H1 (cell line): Measurements from ENCODE around the gene MCCD1. TPM values are rescaled to one million over a fixed set of nuclear protein-coding genes. Genes with fewer than 3 reads are reported as not detected.

Source experiments
- CTCF ChIA-PET: fragments of 300-600 bp; sonication (Branson Sonifier 250); formaldehyde crosslinking; loops from one replicate; lab custom pipeline; 2021; ENCODE audit not compliant: partially characterized antibody; lab: Charles Lee
- POLR2A ChIA-PET: fragments of 300-600 bp; sonication (Branson Sonifier 250); formaldehyde crosslinking; loops from one replicate; lab custom pipeline; 2021; ENCODE audit warnings: inconsistent platforms; ENCODE audit not compliant: partially characterized antibody; lab: Charles Lee
- DNase-seq, 2 experiments: peaks; one replicate each; pipeline versions ENCODE4 v3.0.0 to v3.0.0-alpha.2; 2010 to 2022; ENCODE audit warnings: low spot score in 2 of 2, low read depth in 1 of 2, mixed read lengths in 1 of 2
- FAIRE-seq: peaks from 2 replicates; lab custom pipeline; 2011; peaks lifted over from hg19 to GRCh38; lab: Jason Lieb, UNC
- H2AFZ ChIP-seq: 2 replicates; pipeline ENCODE4 v1.8.1; 2012; ENCODE audit warnings: low read length, inconsistent platforms
- H2AK5ac ChIP-seq: 2 replicates; pipeline ENCODE4 v1.6.1; 2013; ENCODE audit warnings: low read depth, low read length
- H2BK120ac ChIP-seq: replicated peaks from 2 replicates; pipeline ENCODE3; 2013; ENCODE audit warnings: low read depth, low read length, inconsistent platforms
- H2BK12ac ChIP-seq: 2 replicates; pipeline ENCODE4 v1.6.1; 2013; ENCODE audit warnings: low read depth, low read length
- H2BK15ac ChIP-seq: 2 replicates; pipeline ENCODE4 v1.6.1; 2013; ENCODE audit warnings: low read length
- H2BK20ac ChIP-seq: 2 replicates; pipeline ENCODE4 v1.6.1; 2013; ENCODE audit warnings: low read length
- H2BK5ac ChIP-seq: 2 replicates; pipeline ENCODE4 v1.6.1; 2013; ENCODE audit warnings: low read depth, low read length
- H3K14ac ChIP-seq: 2 replicates; pipeline ENCODE4 v1.6.1; 2013; ENCODE audit warnings: inconsistent platforms; ENCODE audit not compliant: insufficient read length
- H3K18ac ChIP-seq: 2 replicates; pipeline ENCODE4 v1.6.1; 2013; ENCODE audit warnings: low read length; ENCODE audit errors: extremely low read depth
- H3K23ac ChIP-seq: 2 replicates; pipeline ENCODE4 v1.6.1; 2013; ENCODE audit warnings: inconsistent platforms; ENCODE audit not compliant: insufficient read length
- H3K23me2 ChIP-seq: 2 replicates; pipeline ENCODE4 v1.6.1; 2013; ENCODE audit warnings: low read depth, low read length
- H3K27ac ChIP-seq: 2 replicates; pipeline ENCODE4 v1.6.1; 2011; ENCODE audit warnings: low read depth, low read length, inconsistent platforms
- H3K27me3 ChIP-seq, 4 experiments: replicated peaks in 1 of 4; 1 replicate in 1 of 4; 2 replicates in 3 of 4; pipeline versions ENCODE4 v1.6.1 to v1.8.1; 2011 to 2013; ENCODE audit warnings: low read length in 3 of 4, mild to moderate bottlenecking in 3 of 4, inconsistent platforms in 2 of 4, mixed read lengths in 2 of 4, moderate library complexity in 1 of 4; ENCODE audit not compliant: control insufficient read depth in 3 of 4, insufficient read depth in 3 of 4; ENCODE audit errors: extremely low read depth in 1 of 4
- H3K36me3 ChIP-seq, 4 experiments: 2 replicates each; pipeline versions ENCODE4 v1.6.1 to v1.8.1; 2011 to 2013; ENCODE audit warnings: mild to moderate bottlenecking in 4 of 4, low read length in 3 of 4, moderate library complexity in 2 of 4, control low read depth in 1 of 4, inconsistent platforms in 1 of 4; ENCODE audit not compliant: insufficient read depth in 4 of 4, control insufficient read depth in 2 of 4
- H3K4ac ChIP-seq: replicated peaks from 2 replicates; pipeline ENCODE3; 2013; ENCODE audit warnings: low read length, low read depth, mixed read lengths, inconsistent platforms; ENCODE audit not compliant: insufficient read length
- H3K4me1 ChIP-seq, 4 experiments: replicated peaks in 1 of 4; 1 replicate in 1 of 4; 2 replicates in 3 of 4; pipeline versions ENCODE4 v1.6.1 to v1.8.1; 2011 to 2013; ENCODE audit warnings: low read length in 3 of 4, inconsistent platforms in 2 of 4, mixed read lengths in 1 of 4; ENCODE audit not compliant: insufficient read depth in 4 of 4, control insufficient read depth in 3 of 4
- H3K4me2 ChIP-seq, 2 experiments: 2 replicates each; pipeline versions ENCODE4 v1.6.1 to v1.8.1; 2011 to 2013; ENCODE audit warnings: low read depth in 2 of 2, low read length in 2 of 2, control low read depth in 1 of 2, inconsistent platforms in 1 of 2, mild to moderate bottlenecking in 1 of 2; ENCODE audit not compliant: insufficient read depth in 1 of 2
- H3K4me3 ChIP-seq, 4 experiments: fragments of 200-600, 300-600 bp in 1 of 4; sonication (generic), shearing (Covaris generic), sonication (Bioruptor Twin) in 1 of 4; 2 replicates each; pipeline versions ENCODE4 v1.5.1 to v1.8.1; 2011 to 2016; ENCODE audit warnings: low read length in 4 of 4, low read depth in 3 of 4, control low read depth in 2 of 4, inconsistent platforms in 2 of 4, mild to moderate bottlenecking in 2 of 4, mixed read lengths in 1 of 4, moderate library complexity in 1 of 4; ENCODE audit not compliant: insufficient read depth in 2 of 4; ENCODE audit errors: extremely low read depth in 1 of 4
- H3K56ac ChIP-seq: replicated peaks from 2 replicates; pipeline ENCODE3; 2013; ENCODE audit warnings: low read depth, mild to moderate bottlenecking, mixed read lengths, low read length, inconsistent platforms; ENCODE audit not compliant: insufficient read length
- H3K79me1 ChIP-seq: 2 replicates; pipeline ENCODE4 v1.6.1; 2013; ENCODE audit warnings: low read depth, low read length, control low read depth
- H3K79me2 ChIP-seq, 2 experiments: 2 replicates each; pipeline versions ENCODE4 v1.6.1 to v1.8.1; 2012 to 2013; ENCODE audit warnings: low read length in 2 of 2, mild to moderate bottlenecking in 2 of 2, inconsistent platforms in 1 of 2; ENCODE audit not compliant: insufficient read depth in 2 of 2, control insufficient read depth in 1 of 2
- H3K9ac ChIP-seq, 4 experiments: replicated peaks in 1 of 4; 1 replicate in 1 of 4; 2 replicates in 3 of 4; pipeline versions ENCODE4 v1.6.1 to v1.8.1; 2011 to 2013; ENCODE audit warnings: low read depth in 3 of 4, low read length in 3 of 4, control low read depth in 2 of 4, mild to moderate bottlenecking in 2 of 4, moderate library complexity in 2 of 4, inconsistent platforms in 1 of 4; ENCODE audit errors: extremely low read depth in 1 of 4
- H3K9me3 ChIP-seq, 2 experiments: 2 replicates each; pipeline versions ENCODE4 v1.6.1 to v1.8.1; 2012 to 2013; ENCODE audit warnings: mild to moderate bottlenecking in 2 of 2, moderate library complexity in 2 of 2, control low read depth in 1 of 2, inconsistent platforms in 1 of 2, low read depth in 1 of 2, low read length in 1 of 2, mixed read lengths in 1 of 2; ENCODE audit not compliant: insufficient read depth in 2 of 2
- H4K20me1 ChIP-seq, 2 experiments: replicated peaks in 1 of 2; 2 replicates each; pipeline versions ENCODE3 to v1.8.1; 2011 to 2013; ENCODE audit warnings: inconsistent platforms in 2 of 2, low read length in 2 of 2, mild to moderate bottlenecking in 1 of 2; ENCODE audit not compliant: insufficient read depth in 2 of 2, control insufficient read depth in 1 of 2
- H4K5ac ChIP-seq: 2 replicates; pipeline ENCODE4 v1.6.1; 2013; ENCODE audit warnings: low read length, low read depth, mixed read lengths, inconsistent platforms; ENCODE audit not compliant: insufficient read length
- H4K8ac ChIP-seq: 2 replicates; pipeline ENCODE4 v1.8.0; 2013; ENCODE audit warnings: mild to moderate bottlenecking, moderate library complexity, low read length, inconsistent platforms; ENCODE audit not compliant: insufficient read depth; ENCODE audit errors: extremely low read depth
- H4K91ac ChIP-seq: replicated peaks from 2 replicates; pipeline ENCODE3; 2013; ENCODE audit warnings: low read length, mixed read lengths, inconsistent platforms; ENCODE audit not compliant: insufficient read length
- SP1 ChIP-seq: IDR thresholded peaks from 2 replicates; pipeline ENCODE4 v1.6.1; 2011; ENCODE audit warnings: low read depth, low read length
- WGBS, 2 experiments: shearing (Covaris generic) in 1 of 2; methylation state at CpG; one replicate each; pipeline versions ENCODE4 v1.1.6 to v1.1.7; 2013 to 2015; ENCODE audit warnings: low lambda C conversion rate in 2 of 2, mixed read lengths in 2 of 2, inconsistent platforms in 1 of 2, low coverage in 1 of 2, missing lambda C conversion rate in 1 of 2; ENCODE audit not compliant: insufficient replicate concordance in 2 of 2, insufficient coverage in 1 of 2, insufficient read length in 1 of 2; ENCODE audit errors: extremely low coverage in 1 of 2, missing lambda C conversion rate in 1 of 2; 5-methylcytosine and 5-hydroxymethylcytosine counted together
- polyA plus RNA-seq, 7 experiments: library from polyadenylated mRNA; depleted of rRNA in 3 of 7; stranded (reverse) in 5 of 7; unstranded in 2 of 7; fragments of >200 nt in 5 of 7; fragments of 200-250 nt in 2 of 7; gene quantifications; 1 replicate in 5 of 7; 2 replicates in 1 of 7; 4 replicates in 1 of 7; pipeline versions ENCODE4 v1.2.1 to v1.2.3, GENCODE V29; 2011 to 2013; ENCODE audit warnings: missing spikeins in 2 of 7, mixed read lengths in 2 of 7
- total RNA-seq: library from RNA; stranded (reverse); fragmentation: NEBNext Ultra II Directional; extraction: Animal tissue kit (Norgen Biotek cat#: 25700); gene quantifications from 2 replicates; pipeline ENCODE4 v1.2.1, GENCODE V29; 2021
- TF ChIP-seq, protein P1 (sequence below): IDR thresholded peaks from 2 replicates; pipeline ENCODE4 v1.6.1; 2011; ENCODE audit warnings: low read length, improper control_type of control experiment

The MCCD1 gene
- total and polyA plus RNA-seq, 2 of the 8 experiments (the other 6 are each of a cell fraction or from before 2014, with no cell fraction given) = not detected

DNA sequence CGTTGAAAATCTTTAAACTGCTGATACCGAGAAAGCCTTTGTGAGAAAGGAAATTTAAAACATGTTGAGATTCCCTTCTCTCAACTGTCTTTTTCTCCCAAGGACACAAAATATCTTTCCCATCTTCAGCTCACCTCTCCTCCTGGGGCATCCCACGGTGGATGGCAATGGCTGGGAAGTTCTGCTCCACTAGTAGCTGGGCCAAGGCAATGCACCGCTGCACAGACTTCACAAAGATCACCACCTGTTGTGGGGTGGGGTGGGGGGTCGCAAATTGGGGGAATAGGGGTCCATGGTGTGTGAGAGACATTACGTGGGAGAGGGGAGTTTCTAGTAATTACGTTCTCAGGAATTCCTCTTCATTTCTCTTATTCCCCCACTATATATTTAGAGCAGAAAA, 2.4 kb downstream of the MCCD1 start:
- peaks cover 54 to 70% (median 61%) of the 10 kb centered on the region in 4 experiments for H3K36me3 ChIP-seq
- H3K27me3 ChIP-seq = no peaks in the 10 kb centered on the region
- H3K14ac ChIP-seq = no peak overlapping the region
- H3K23ac ChIP-seq = no peak overlapping the region
- H3K27ac ChIP-seq = no peak overlapping the region
- no peak for FAIRE-seq
- TF ChIP-seq, protein P1, sequence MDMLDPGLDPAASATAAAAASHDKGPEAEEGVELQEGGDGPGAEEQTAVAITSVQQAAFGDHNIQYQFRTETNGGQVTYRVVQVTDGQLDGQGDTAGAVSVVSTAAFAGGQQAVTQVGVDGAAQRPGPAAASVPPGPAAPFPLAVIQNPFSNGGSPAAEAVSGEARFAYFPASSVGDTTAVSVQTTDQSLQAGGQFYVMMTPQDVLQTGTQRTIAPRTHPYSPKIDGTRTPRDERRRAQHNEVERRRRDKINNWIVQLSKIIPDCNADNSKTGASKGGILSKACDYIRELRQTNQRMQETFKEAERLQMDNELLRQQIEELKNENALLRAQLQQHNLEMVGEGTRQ = no peak
- no peak for TF ChIP-seq SP1
- TF ChIP-seq, all 59 proteins: peak for 0
- no peak overlapping the region for H2BK12ac ChIP-seq
- H3K4me3 ChIP-seq = no peak overlapping the region
- H4K20me1 ChIP-seq = peaks cover 29 to 41% of the 10 kb centered on the region in 2 experiments
- no peak overlapping the region for H3K4me2 ChIP-seq
- WGBS, 2 experiments = 91% methylated on average over 7 of the region's 7 CpGs; no CpG with 5 or more reads in 1 of the 2 experiments
- POLR2A ChIA-PET = interaction anchor here (0.9 to 18.4 kb wide), 21 partner anchors 8 to 359 kb away, joined by 3 to 428 read pairs (median 5); partner anchors contain the start of genes ATP6V1G2, BAG6, DDX39B and NFKBIL1
- H3K23me2 ChIP-seq = no peaks in the 10 kb centered on the region
- no peak overlapping the region for H3K9ac ChIP-seq
- H3K4ac ChIP-seq = no peak overlapping the region
- no peak overlapping the region for H4K8ac ChIP-seq
- no peak overlapping the region for H2AK5ac ChIP-seq
- H3K56ac ChIP-seq = no peak overlapping the region
- no peak overlapping the region for H2BK120ac ChIP-seq
- no peak for DNase-seq
- no peak overlapping the region for H2BK15ac ChIP-seq
- H2BK5ac ChIP-seq = no peak overlapping the region
- peaks cover 1 to 5% (median 4%) of the 10 kb centered on the region in 4 experiments; a peak in 4 of 7 replicates for H3K4me1 ChIP-seq
- H4K91ac ChIP-seq = no peak overlapping the region
- CTCF ChIA-PET = interaction anchor here (1.4 to 1.8 kb wide), 4 partner anchors 15 to 67 kb away, joined by 3 to 6 read pairs (median 4); partner anchors contain the start of gene ATP6V1G2
- H3K79me2 ChIP-seq = peaks cover 0 to 19% of the 10 kb centered on the region in 2 experiments; a peak in 2 of 4 replicates
- H2AFZ ChIP-seq = no peak overlapping the region
- no peaks in the 10 kb centered on the region for H3K9me3 ChIP-seq
- H3K79me1 ChIP-seq = peaks cover 10% of the 10 kb centered on the region; the same call in 1 of the 2 replicates
- no peak overlapping the region for H4K5ac ChIP-seq
- no peak overlapping the region for H3K18ac ChIP-seq
- H2BK20ac ChIP-seq = no peak overlapping the region
